Suprapubic skin (tissue), 4 donors: Measurements from ENCODE around the gene GFI1B. TPM values are rescaled to one million over a fixed set of nuclear protein-coding genes. Genes with fewer than 3 reads are reported as not detected.

Experiments
- DNase-seq, 2 donors: peaks; one replicate each; pipeline ENCODE4 v3.0.0-alpha.2; 2019; ENCODE audit warnings: low spot score in 2 of 2
- H3K27ac ChIP-seq: fragments of 200-600 bp; sonication (generic); one replicate; pipeline ENCODE4 v1.5.1; 2019
- H3K27me3 ChIP-seq: fragments of 200-600 bp; sonication (generic); one replicate; pipeline ENCODE4 v1.5.1; 2019
- H3K36me3 ChIP-seq: fragments of 200-600 bp; sonication (generic); one replicate; pipeline ENCODE4 v1.5.1; 2019
- H3K4me1 ChIP-seq: fragments of 200-600 bp; sonication (generic); one replicate; pipeline ENCODE4 v1.5.1; 2019
- H3K4me3 ChIP-seq: fragments of 200-600 bp; sonication (generic); one replicate; pipeline ENCODE4 v1.5.1; 2019; ENCODE audit warnings: mild to moderate bottlenecking
- H3K9me3 ChIP-seq: fragments of 200-600 bp; sonication (generic); one replicate; pipeline ENCODE4 v1.5.1; 2019
- EP300 ChIP-seq: sonication (generic); formaldehyde crosslinking; IDR thresholded peaks from one replicate; pipeline ENCODE4 v1.6.1; 2017; ENCODE audit warnings: antibody characterized with exemption
- POLR2A ChIP-seq, 2 donors: fragments of 450-650 bp; IDR thresholded peaks; one replicate each; pipeline ENCODE4 v1.6.1; 2017; ENCODE audit warnings: antibody characterized with exemption in 2 of 2, mild to moderate bottlenecking in 2 of 2, moderate library complexity in 2 of 2
- POLR2AphosphoS5 ChIP-seq, 3 donors: sonication (generic); formaldehyde crosslinking; IDR thresholded peaks; one replicate each; pipeline ENCODE4 v1.6.1; 2017; ENCODE audit warnings: antibody characterized with exemption in 3 of 3
- WGBS: methylation state at CpG from one replicate; pipeline ENCODE4 v1.1.5; 2018; 5-methylcytosine and 5-hydroxymethylcytosine counted together
- total RNA-seq, 4 donors: library from RNA; depleted of rRNA; stranded (reverse); fragments of >200 nt; gene quantifications; one replicate each; pipeline ENCODE4 v1.1.0, GENCODE V29; 2016
- TF ChIP-seq, protein P1 (sequence below), 2 donors: fragments of 200-600 bp in 1 of 2; fragments of 450-650 bp in 1 of 2; sonication (generic) in 1 of 2; IDR thresholded peaks; one replicate each; pipeline ENCODE4 v1.5.1; 2016 to 2019; ENCODE audit warnings: antibody characterized with exemption in 2 of 2, mild to moderate bottlenecking in 1 of 2, moderate library complexity in 1 of 2

GFI1B gene
- total RNA-seq, 4 donors from 2014 or later: not detected

GRCh38 chr9:132969783-132970182 lies 8.7 kb upstream of the GFI1B start:
- Histone ChIP-seq H3K4me3 (no peak overlapping the region), H3K27ac (no peak overlapping the region), H3K9me3 (no peaks in the 10 kb centered on the region), H3K4me1 (peaks cover 6% of the 10 kb centered on the region), H3K36me3 (no peaks in the 10 kb centered on the region), H3K27me3 (peaks cover 21% of the 10 kb centered on the region)
- 68% methylated on average over 7 of the region's 7 CpGs for WGBS
- TF ChIP-seq, protein P1, sequence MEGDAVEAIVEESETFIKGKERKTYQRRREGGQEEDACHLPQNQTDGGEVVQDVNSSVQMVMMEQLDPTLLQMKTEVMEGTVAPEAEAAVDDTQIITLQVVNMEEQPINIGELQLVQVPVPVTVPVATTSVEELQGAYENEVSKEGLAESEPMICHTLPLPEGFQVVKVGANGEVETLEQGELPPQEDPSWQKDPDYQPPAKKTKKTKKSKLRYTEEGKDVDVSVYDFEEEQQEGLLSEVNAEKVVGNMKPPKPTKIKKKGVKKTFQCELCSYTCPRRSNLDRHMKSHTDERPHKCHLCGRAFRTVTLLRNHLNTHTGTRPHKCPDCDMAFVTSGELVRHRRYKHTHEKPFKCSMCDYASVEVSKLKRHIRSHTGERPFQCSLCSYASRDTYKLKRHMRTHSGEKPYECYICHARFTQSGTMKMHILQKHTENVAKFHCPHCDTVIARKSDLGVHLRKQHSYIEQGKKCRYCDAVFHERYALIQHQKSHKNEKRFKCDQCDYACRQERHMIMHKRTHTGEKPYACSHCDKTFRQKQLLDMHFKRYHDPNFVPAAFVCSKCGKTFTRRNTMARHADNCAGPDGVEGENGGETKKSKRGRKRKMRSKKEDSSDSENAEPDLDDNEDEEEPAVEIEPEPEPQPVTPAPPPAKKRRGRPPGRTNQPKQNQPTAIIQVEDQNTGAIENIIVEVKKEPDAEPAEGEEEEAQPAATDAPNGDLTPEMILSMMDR (IDR thresholded peaks at IDR 0.05): no peak
- TF ChIP-seq EP300 (no peak), POLR2A (IDR thresholded peaks at IDR 0.05) (no peak), POLR2AphosphoS5 (IDR thresholded peaks at IDR 0.05) (no peak)
- DNase-seq: no peak

- TF ChIP-seq POLR2AphosphoS5 (IDR thresholded peaks at IDR 0.05) (no peak), EP300 (no peak), POLR2A (IDR thresholded peaks at IDR 0.05) (no peak)
- TF ChIP-seq, protein P1 (IDR thresholded peaks at IDR 0.05): no peak
- H3K27ac ChIP-seq: no peak overlapping the region
- H3K4me1 ChIP-seq: peaks cover 6% of the 10 kb centered on the region
- no peaks in the 10 kb centered on the region for H3K36me3 ChIP-seq
- H3K4me3 ChIP-seq: no peak overlapping the region
- WGBS: 85% methylated on average over 13 of the region's 16 CpGs
- DNase-seq: no peak
- H3K9me3 ChIP-seq: no peaks in the 10 kb centered on the region
- H3K27me3 ChIP-seq: peaks cover 21% of the 10 kb centered on the region
Measured at GRCh38 chr9:132970324-132971062, 8.0 kb upstream of the GFI1B start.

DNA sequence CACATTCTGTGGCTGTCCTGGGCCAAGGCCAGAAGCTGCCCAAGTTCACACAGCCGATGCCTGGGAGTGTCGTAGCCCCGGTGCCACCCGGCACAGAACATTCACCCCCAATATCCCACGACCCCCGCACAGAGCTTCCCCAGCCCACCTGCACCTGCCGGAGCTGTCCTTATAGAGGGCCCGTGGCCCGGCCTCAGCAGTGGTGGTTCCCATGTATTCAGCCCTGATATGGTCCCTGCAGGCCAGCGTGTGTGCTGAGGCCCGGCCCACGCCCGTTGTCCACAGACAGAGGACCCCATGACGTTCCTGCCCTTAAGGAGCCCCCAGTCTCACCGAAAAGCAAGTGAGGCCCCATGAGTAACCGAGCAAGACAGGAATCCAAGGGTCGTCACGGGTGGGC lies 5.3 kb upstream of the GFI1B start:
- Histone ChIP-seq H3K4me1 (peaks cover 13% of the 10 kb centered on the region), H3K36me3 (no peaks in the 10 kb centered on the region), H3K4me3 (no peak overlapping the region), H3K9me3 (no peaks in the 10 kb centered on the region), H3K27me3 (peaks cover 28% of the 10 kb centered on the region), H3K27ac (no peak overlapping the region)
- TF ChIP-seq EP300: no peak
- TF ChIP-seq POLR2A (IDR thresholded peaks at IDR 0.05): no peak
- 79% methylated on average over 18 of the region's 18 CpGs for WGBS
- no peak for DNase-seq

GRCh38 chr9:132973713-132974112 lies 4.8 kb upstream of the GFI1B start:
- Histone ChIP-seq H3K4me1 (peaks cover 19% of the 10 kb centered on the region), H3K27me3 (peaks cover 34% of the 10 kb centered on the region), H3K36me3 (no peaks in the 10 kb centered on the region), H3K9me3 (no peaks in the 10 kb centered on the region), H3K27ac (no peak overlapping the region), H3K4me3 (no peak overlapping the region)
- TF ChIP-seq EP300 (no peak), POLR2AphosphoS5 (IDR thresholded peaks at IDR 0.05) (no peak), POLR2A (IDR thresholded peaks at IDR 0.05) (no peak)
- TF ChIP-seq, protein P1 (IDR thresholded peaks at IDR 0.05): no peak
- 89% methylated on average over 5 of the region's 5 CpGs for WGBS
- DNase-seq: no peak

GRCh38 chr9:132975961-132976360 lies 2.5 kb upstream of the GFI1B start:
- H3K27me3 ChIP-seq: peaks cover 39% of the 10 kb centered on the region
- peaks cover 21% of the 10 kb centered on the region for H3K4me1 ChIP-seq
- 63% methylated on average over 6 of the region's 6 CpGs for WGBS
- no peak overlapping the region for H3K4me3 ChIP-seq
- TF ChIP-seq POLR2A (IDR thresholded peaks at IDR 0.05): no peak
- TF ChIP-seq EP300: no peak
- no peak for TF ChIP-seq POLR2AphosphoS5 (IDR thresholded peaks at IDR 0.05)
- no peak for DNase-seq
- no peaks in the 10 kb centered on the region for H3K9me3 ChIP-seq
- no peaks in the 10 kb centered on the region for H3K36me3 ChIP-seq
- H3K27ac ChIP-seq: no peak overlapping the region

DNA sequence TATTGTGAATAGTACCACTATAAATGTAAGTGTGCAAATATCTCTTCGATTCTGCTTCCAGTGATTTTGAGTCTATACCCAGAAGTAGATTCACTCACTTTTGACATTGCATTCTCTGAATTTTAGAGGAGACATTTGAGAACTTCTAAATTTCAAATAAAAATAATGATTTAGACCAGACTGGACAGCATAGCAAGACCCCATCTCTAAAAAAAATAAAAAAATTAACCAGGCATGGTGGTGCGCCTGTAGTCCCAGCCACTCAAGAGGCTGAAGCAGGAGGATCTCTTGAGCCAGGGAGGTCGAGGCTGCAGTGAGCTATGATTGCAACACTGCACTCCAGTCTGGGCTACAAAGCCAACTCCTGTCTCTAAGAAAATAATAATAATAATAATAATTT lies 1.9 kb upstream of the GFI1B start:
- no peak for DNase-seq
- 92% methylated on average over 3 of the region's 3 CpGs for WGBS
- no peak for TF ChIP-seq POLR2A (IDR thresholded peaks at IDR 0.05)
- no peak for TF ChIP-seq EP300
- TF ChIP-seq POLR2AphosphoS5 (IDR thresholded peaks at IDR 0.05): no peak
- TF ChIP-seq, protein P1 (IDR thresholded peaks at IDR 0.05): no peak
- peaks cover 21% of the 10 kb centered on the region for H3K4me1 ChIP-seq
- no peaks in the 10 kb centered on the region for H3K9me3 ChIP-seq
- no peaks in the 10 kb centered on the region for H3K36me3 ChIP-seq
- no peak overlapping the region for H3K4me3 ChIP-seq
- H3K27ac ChIP-seq: no peak overlapping the region
- peaks cover 41% of the 10 kb centered on the region for H3K27me3 ChIP-seq
